HG03558 (cell line): Measurements from ENCODE around the gene ZNF646.

Experiments
- ATAC-seq: cut with Tn5 transposase; IDR thresholded peaks from one replicate; pipeline ENCODE4 v1.9.1; 2021; ENCODE audit warnings: moderate number of reproducible peaks; ENCODE audit not compliant: unreplicated experiment; ENCODE audit errors: extremely low read depth

The ZNF646 gene

GRCh38 chr16:31082368-31083045 is 8.3 kb downstream of the ZNF646 start:
- ATAC-seq = no peak

GRCh38 chr16:31083081-31083480 is 8.9 kb downstream of the ZNF646 start:
- ATAC-seq = no peak

GRCh38 chr16:31083556-31083955 is 9.3 kb downstream of the ZNF646 start:
- ATAC-seq = no peak

- ATAC-seq = no peak
These were observed 9.8 kb downstream of the ZNF646 start for GRCh38 chr16:31083981-31084380.

GRCh38 chr16:31084584-31085302 is 10.5 kb downstream of the ZNF646 start:
- no peak for ATAC-seq

- no peak for ATAC-seq
These were observed 11.2 kb downstream of the ZNF646 start for GRCh38 chr16:31085411-31085810.

- ATAC-seq = no peak
These were observed 11.8 kb downstream of the ZNF646 start for GRCh38 chr16:31085873-31086628.

GRCh38 chr16:31086629-31086906 is 12.3 kb downstream of the ZNF646 start:
- ATAC-seq = no peak

- no peak for ATAC-seq
These were observed 13.3 kb downstream of the ZNF646 start for GRCh38 chr16:31087481-31087880.

GRCh38 chr16:31087971-31088370 is 13.7 kb downstream of the ZNF646 start:
- ATAC-seq = no peak

GRCh38 chr16:31088459-31089183 is 14.4 kb downstream of the ZNF646 start, which contains the start of gene PRSS53:
TSS of gene PRSS53 (minus strand) at chr16:31088943. CDS start at chr16:31088809, 134 bp downstream.
- ATAC-seq = no peak

- no peak for ATAC-seq
These were observed 15.0 kb downstream of the ZNF646 start for GRCh38 chr16:31089199-31089598.

GRCh38 chr16:31090540-31090939 is 16.3 kb downstream of the ZNF646 start:
- ATAC-seq = no peak

GRCh38 chr16:31092330-31092729 is 18.1 kb downstream of the ZNF646 start:
- no peak for ATAC-seq

- ATAC-seq = no peak
These were observed 19.0 kb downstream of the ZNF646 start for GRCh38 chr16:31093132-31093703.

- no peak for ATAC-seq
These were observed 19.8 kb downstream of the ZNF646 start for GRCh38 chr16:31094088-31094423.

- ATAC-seq = peak; percentile 80
These were observed 20.4 kb downstream of the ZNF646 start, which contains the start of gene VKORC1 for GRCh38 chr16:31094424-31095120. TSS of gene VKORC1 (minus strand) at chr16:31094797. CDS start at chr16:31094729, 68 bp downstream.

GRCh38 chr16:31099860-31100638 is 25.8 kb downstream of the ZNF646 start:
- ATAC-seq = no peak
